ENCODE measurements around the gene UPK1A.

The UPK1A gene

DNA sequence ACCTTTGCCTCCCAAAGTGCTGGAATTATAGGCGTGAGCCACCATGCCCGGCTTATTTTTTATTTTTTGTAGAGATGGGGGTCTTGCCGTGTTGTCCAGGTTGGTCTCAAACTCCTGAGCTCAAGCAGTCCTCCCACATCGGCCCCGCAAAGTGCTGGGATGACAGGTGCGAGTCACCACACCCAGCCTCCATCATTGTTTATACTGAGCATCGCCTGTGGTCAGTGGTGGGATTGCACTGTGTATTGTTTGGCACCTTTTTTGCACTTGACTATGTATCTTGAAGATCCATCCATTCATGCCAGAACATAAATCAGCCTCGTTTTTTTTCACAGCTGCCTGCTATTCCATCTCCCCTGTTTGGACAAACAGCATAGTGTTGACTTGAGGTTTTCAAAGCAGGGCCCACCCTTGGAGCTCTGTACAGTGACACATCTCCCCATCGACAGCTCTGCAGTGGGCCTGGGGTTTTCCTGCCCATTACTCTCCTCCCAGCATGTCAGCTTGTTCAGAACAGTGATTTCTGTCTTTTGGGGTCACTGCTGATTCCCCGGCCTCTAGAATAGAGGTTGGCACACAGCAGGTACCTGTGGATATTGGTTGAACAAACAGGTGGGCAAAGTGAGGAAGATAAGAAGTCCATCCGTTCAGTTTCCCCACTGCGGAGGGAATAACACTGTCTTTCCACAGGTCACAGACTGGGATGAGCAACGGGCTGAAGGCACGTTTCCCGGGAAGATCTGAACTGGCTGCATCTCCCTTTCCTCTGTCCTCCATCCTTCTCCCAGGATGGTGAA, 8.2 kb upstream of the UPK1A start:
- TF ChIP-seq SP1 (IDR thresholded peaks at IDR 0.05) (no peak), ELF4 (IDR thresholded peaks at IDR 0.05) (no peak), FOXA1 (IDR thresholded peaks at IDR 0.05) (no peak), ARNT (IDR thresholded peaks at IDR 0.05) (no peak), TARDBP (IDR thresholded peaks at IDR 0.05) (no peak), BHLHE40 (IDR thresholded peaks at IDR 0.05; ENCODE audit: borderline replicate concordance) (no peak), FOXM1 (IDR thresholded peaks at IDR 0.05; ENCODE audit: borderline replicate concordance) (no peak), NFRKB (IDR thresholded peaks at IDR 0.05) (no peak), SUZ12 (IDR thresholded peaks at IDR 0.05) (no peak), ZNF384 (IDR thresholded peaks at IDR 0.05) (no peak)
- TF ChIP-seq, protein P1, sequence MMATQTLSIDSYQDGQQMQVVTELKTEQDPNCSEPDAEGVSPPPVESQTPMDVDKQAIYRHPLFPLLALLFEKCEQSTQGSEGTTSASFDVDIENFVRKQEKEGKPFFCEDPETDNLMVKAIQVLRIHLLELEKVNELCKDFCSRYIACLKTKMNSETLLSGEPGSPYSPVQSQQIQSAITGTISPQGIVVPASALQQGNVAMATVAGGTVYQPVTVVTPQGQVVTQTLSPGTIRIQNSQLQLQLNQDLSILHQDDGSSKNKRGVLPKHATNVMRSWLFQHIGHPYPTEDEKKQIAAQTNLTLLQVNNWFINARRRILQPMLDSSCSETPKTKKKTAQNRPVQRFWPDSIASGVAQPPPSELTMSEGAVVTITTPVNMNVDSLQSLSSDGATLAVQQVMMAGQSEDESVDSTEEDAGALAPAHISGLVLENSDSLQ (IDR thresholded peaks at IDR 0.05), result no peak
- ChIA-PET CTCF (no interaction called here), POLR2A (interaction anchor here (1.8 kb wide), 1 partner anchor 10 kb away, joined by 5 read pairs; the partner anchor contains the start of gene COX6B1)
- no peak for DNase-seq (ENCODE audit: extremely low spot score)

DNA sequence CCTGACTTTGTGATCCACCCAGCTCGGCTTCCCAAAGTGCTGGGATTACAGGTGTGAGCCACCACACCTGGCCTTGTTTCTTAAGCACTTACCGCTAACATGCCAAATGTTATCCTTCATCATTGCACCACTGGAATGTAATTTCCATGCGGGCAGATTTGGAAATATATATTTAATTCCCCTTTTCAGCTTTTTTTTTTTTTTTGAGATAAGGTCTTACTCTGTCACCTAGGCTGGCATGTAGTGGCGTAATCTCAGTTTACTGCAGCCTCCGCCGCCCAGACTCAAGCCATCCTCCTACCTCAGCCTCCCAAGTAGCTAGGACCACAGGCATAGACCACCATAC, 4.3 kb upstream of the UPK1A start:
- POLR2A ChIA-PET, result interaction anchor here (2.4 to 2.9 kb wide), 2 partner anchors 14 to 17 kb away, joined by 6 to 15 read pairs; partner anchors contain the start of gene COX6B1
- TF ChIP-seq, protein P1 (IDR thresholded peaks at IDR 0.05), result no peak
- TF ChIP-seq LEF1 (IDR thresholded peaks at IDR 0.05; ENCODE audit: borderline replicate concordance) (no peak), SUZ12 (IDR thresholded peaks at IDR 0.05) (no peak), ZNF384 (IDR thresholded peaks at IDR 0.05) (no peak), NFRKB (IDR thresholded peaks at IDR 0.05) (no peak), BHLHE40 (IDR thresholded peaks at IDR 0.05; ENCODE audit: borderline replicate concordance) (no peak), FOXA1 (IDR thresholded peaks at IDR 0.05) (no peak), ELF4 (IDR thresholded peaks at IDR 0.05) (no peak), FOXM1 (IDR thresholded peaks at IDR 0.05; ENCODE audit: borderline replicate concordance) (no peak), ARNT (IDR thresholded peaks at IDR 0.05) (no peak), HDGF (IDR thresholded peaks at IDR 0.05; ENCODE audit: borderline replicate concordance) (no peak), SP1 (IDR thresholded peaks at IDR 0.05) (no peak), FOXK2 (IDR thresholded peaks at IDR 0.05) (no peak), L3MBTL2 (conservative IDR thresholded peaks at IDR 0.05) (no peak), TARDBP (IDR thresholded peaks at IDR 0.05) (no peak), CTBP1 (IDR thresholded peaks at IDR 0.05; ENCODE audit: borderline replicate concordance) (no peak)
- CTCF ChIA-PET, result interaction anchor here (0.6 kb wide), 1 partner anchor 32 kb away, joined by 3 read pairs; no protein-coding TSS in a partner anchor
- DNase-seq (ENCODE audit: extremely low spot score), result no peak

DNA sequence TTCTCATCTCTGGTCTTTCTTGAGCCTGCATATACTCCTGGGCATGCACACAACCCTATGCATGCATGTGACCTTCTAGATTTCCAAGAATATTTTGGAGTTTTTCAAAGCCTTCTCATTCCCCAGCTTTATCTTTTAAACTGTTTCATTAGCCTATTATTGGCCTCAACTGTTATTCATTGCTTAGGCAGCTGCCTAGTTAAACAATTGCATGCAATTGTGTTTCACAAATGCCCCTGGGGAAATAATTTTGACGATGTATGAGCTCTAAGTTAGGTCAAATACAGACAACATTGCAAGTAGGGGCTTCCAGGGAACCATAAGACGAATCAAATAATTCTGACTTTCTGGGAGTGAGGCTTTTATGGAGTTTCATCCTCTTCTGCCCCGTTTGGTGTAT, 2.3 kb upstream of the UPK1A start:
- ChIA-PET POLR2A (interaction anchor here (0.8 to 1.3 kb wide), 3 partner anchors 16 to 84 kb away, joined by 3 to 6 read pairs (median 3); partner anchors contain the start of genes COX6B1 and LIN37), CTCF (no interaction called here)
- no peak for DNase-seq (ENCODE audit: extremely low spot score)
- TF ChIP-seq ARNT (IDR thresholded peaks at IDR 0.05), result no peak
- TF ChIP-seq SP1 (IDR thresholded peaks at IDR 0.05), result no peak

DNA sequence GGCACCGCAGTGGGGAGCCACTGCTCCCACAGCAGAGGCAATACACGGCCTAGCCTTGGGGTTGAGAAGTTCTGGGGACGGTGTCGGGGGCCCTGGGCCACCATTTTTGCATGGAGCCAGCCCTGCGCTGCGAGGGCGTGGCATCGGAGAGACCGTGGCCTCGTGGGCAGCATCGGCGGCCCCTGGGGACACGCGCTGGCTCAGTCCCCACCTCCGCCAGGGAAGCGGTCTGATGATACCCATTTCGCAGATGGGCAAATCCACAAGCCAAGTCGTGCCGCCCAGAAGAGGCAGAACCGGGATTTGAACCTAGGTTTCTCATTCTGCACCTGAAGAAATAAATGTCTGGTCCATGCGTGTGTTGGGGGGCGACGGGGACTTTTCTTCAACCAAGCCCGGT, 1.2 kb upstream of the UPK1A start:
- no peak for DNase-seq (ENCODE audit: extremely low spot score)
- CTCF ChIA-PET, result no interaction called here
- POLR2A ChIA-PET, result interaction anchor here (1.0 kb wide), 1 partner anchor 17 kb away, joined by 6 read pairs; the partner anchor contains the start of gene COX6B1
- no peak for TF ChIP-seq TARDBP (IDR thresholded peaks at IDR 0.05)
- TF ChIP-seq CTBP1 (IDR thresholded peaks at IDR 0.05; ENCODE audit: borderline replicate concordance), result no peak
- TF ChIP-seq NFRKB (IDR thresholded peaks at IDR 0.05), result no peak
- no peak for TF ChIP-seq ZNF384 (IDR thresholded peaks at IDR 0.05)
- TF ChIP-seq HDGF (IDR thresholded peaks at IDR 0.05; ENCODE audit: borderline replicate concordance), result no peak
- no peak for TF ChIP-seq FOXK2 (IDR thresholded peaks at IDR 0.05)
- no peak for TF ChIP-seq SUZ12 (IDR thresholded peaks at IDR 0.05)
- no peak for TF ChIP-seq SP1 (IDR thresholded peaks at IDR 0.05)
- TF ChIP-seq ARNT (IDR thresholded peaks at IDR 0.05), result no peak
- TF ChIP-seq FOXA1 (IDR thresholded peaks at IDR 0.05), result no peak
- TF ChIP-seq, protein P1 (IDR thresholded peaks at IDR 0.05), result no peak
- TF ChIP-seq LEF1 (IDR thresholded peaks at IDR 0.05; ENCODE audit: borderline replicate concordance), result no peak
- no peak for TF ChIP-seq ELF4 (IDR thresholded peaks at IDR 0.05)
- no peak for TF ChIP-seq FOXM1 (IDR thresholded peaks at IDR 0.05; ENCODE audit: borderline replicate concordance)

DNA sequence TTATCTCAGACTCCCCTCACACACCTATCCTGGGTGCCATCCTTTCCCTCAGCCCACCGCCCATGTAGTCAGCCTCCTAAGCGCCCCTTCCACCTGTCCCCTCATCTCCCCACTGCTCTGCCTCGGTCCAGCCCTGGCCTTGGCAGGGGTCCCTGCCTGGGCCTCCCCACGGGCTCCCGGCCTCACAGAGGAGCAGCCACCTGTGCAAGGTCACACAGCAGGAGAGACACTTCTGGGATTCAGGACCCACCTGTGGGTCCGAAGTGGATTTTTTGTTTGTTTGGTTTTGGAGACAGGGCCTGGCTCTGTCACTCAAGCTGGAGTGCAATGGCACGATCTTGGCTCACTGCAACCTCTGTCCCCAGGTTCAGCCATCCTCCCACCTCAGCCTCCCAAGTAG, 713 bp upstream of the UPK1A start:
- DNase-seq (ENCODE audit: extremely low spot score), result no peak
- POLR2A ChIA-PET, result interaction anchor here (0.7 kb wide), 1 partner anchor 17 kb away, joined by 3 read pairs; the partner anchor contains the start of gene COX6B1
- TF ChIP-seq FOXK2 (IDR thresholded peaks at IDR 0.05) (no peak), ZNF384 (IDR thresholded peaks at IDR 0.05) (no peak), ARNT (IDR thresholded peaks at IDR 0.05) (no peak), SUZ12 (IDR thresholded peaks at IDR 0.05) (no peak), FOXM1 (IDR thresholded peaks at IDR 0.05; ENCODE audit: borderline replicate concordance) (no peak), HDGF (IDR thresholded peaks at IDR 0.05; ENCODE audit: borderline replicate concordance) (no peak), CTBP1 (IDR thresholded peaks at IDR 0.05; ENCODE audit: borderline replicate concordance) (no peak), FOXA1 (IDR thresholded peaks at IDR 0.05) (no peak), ELF4 (IDR thresholded peaks at IDR 0.05) (no peak), LEF1 (IDR thresholded peaks at IDR 0.05; ENCODE audit: borderline replicate concordance) (no peak), TARDBP (IDR thresholded peaks at IDR 0.05) (no peak), NFRKB (IDR thresholded peaks at IDR 0.05) (no peak), BHLHE40 (IDR thresholded peaks at IDR 0.05; ENCODE audit: borderline replicate concordance) (no peak), SP1 (IDR thresholded peaks at IDR 0.05) (no peak), L3MBTL2 (conservative IDR thresholded peaks at IDR 0.05) (no peak)
- TF ChIP-seq, protein P1 (IDR thresholded peaks at IDR 0.05), result no peak
- CTCF ChIA-PET, result no interaction called here
